ENCODE measurements around the gene CFAP119. TPM values are rescaled to one million over a fixed set of nuclear protein-coding genes. Genes with fewer than 3 reads are reported as not detected.

CFAP119 gene
- total and polyA plus RNA-seq, 9 of the 15 experiments (the other 6 are each of a cell fraction or from before 2014, with no cell fraction given), result 5.5 to 33.7 (median 9.6) TPM

DNA sequence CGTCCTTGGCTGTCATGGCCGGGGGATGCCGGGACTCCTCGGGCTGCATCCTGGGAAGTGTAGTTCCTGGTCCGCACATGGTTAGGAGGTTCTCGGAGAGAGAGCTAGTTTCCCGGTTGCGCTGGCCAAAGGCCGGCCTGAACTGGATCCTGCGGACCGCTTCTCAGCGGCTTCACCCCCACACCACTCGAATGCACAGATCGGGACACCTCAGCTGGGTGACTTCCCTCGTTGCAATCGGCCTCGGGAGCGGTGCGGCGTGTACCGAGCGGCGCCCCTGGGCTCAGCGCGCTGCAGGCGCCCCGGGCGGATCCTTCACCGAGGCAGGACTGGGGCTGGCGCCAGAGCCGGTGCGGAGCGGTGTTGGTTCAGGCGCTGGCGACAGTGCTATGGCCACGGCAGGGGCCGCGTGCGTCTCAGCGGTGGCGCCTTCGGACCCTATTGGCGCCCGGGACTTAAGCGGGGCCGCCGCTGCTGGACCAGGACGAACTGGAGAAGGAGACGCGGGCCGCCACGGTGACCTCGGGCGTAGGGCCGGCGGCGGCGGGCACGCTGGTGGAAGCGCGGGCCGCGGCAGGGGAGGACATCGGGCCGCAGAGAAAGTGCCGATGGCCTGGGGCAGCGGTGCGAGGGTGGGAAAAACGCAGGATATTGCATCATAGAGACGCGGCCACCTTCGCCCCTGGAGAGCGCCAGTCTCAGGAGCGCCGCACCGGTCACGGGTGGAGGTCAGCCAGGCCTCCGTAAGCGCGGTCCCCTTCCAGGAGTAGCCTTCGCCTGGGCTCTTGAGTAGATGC, 13.7 kb upstream of the CFAP119 start (continued):
- no peak for TF ChIP-seq ZNF507 (tag; conservative IDR thresholded peaks at IDR 0.05)
- TF ChIP-seq WHSC1 (IDR thresholded peaks at IDR 0.05; ENCODE audit: low read length), result no peak
- no peak for TF ChIP-seq HDAC8 (tag; IDR thresholded peaks at IDR 0.05)
- TF ChIP-seq, protein P1, sequence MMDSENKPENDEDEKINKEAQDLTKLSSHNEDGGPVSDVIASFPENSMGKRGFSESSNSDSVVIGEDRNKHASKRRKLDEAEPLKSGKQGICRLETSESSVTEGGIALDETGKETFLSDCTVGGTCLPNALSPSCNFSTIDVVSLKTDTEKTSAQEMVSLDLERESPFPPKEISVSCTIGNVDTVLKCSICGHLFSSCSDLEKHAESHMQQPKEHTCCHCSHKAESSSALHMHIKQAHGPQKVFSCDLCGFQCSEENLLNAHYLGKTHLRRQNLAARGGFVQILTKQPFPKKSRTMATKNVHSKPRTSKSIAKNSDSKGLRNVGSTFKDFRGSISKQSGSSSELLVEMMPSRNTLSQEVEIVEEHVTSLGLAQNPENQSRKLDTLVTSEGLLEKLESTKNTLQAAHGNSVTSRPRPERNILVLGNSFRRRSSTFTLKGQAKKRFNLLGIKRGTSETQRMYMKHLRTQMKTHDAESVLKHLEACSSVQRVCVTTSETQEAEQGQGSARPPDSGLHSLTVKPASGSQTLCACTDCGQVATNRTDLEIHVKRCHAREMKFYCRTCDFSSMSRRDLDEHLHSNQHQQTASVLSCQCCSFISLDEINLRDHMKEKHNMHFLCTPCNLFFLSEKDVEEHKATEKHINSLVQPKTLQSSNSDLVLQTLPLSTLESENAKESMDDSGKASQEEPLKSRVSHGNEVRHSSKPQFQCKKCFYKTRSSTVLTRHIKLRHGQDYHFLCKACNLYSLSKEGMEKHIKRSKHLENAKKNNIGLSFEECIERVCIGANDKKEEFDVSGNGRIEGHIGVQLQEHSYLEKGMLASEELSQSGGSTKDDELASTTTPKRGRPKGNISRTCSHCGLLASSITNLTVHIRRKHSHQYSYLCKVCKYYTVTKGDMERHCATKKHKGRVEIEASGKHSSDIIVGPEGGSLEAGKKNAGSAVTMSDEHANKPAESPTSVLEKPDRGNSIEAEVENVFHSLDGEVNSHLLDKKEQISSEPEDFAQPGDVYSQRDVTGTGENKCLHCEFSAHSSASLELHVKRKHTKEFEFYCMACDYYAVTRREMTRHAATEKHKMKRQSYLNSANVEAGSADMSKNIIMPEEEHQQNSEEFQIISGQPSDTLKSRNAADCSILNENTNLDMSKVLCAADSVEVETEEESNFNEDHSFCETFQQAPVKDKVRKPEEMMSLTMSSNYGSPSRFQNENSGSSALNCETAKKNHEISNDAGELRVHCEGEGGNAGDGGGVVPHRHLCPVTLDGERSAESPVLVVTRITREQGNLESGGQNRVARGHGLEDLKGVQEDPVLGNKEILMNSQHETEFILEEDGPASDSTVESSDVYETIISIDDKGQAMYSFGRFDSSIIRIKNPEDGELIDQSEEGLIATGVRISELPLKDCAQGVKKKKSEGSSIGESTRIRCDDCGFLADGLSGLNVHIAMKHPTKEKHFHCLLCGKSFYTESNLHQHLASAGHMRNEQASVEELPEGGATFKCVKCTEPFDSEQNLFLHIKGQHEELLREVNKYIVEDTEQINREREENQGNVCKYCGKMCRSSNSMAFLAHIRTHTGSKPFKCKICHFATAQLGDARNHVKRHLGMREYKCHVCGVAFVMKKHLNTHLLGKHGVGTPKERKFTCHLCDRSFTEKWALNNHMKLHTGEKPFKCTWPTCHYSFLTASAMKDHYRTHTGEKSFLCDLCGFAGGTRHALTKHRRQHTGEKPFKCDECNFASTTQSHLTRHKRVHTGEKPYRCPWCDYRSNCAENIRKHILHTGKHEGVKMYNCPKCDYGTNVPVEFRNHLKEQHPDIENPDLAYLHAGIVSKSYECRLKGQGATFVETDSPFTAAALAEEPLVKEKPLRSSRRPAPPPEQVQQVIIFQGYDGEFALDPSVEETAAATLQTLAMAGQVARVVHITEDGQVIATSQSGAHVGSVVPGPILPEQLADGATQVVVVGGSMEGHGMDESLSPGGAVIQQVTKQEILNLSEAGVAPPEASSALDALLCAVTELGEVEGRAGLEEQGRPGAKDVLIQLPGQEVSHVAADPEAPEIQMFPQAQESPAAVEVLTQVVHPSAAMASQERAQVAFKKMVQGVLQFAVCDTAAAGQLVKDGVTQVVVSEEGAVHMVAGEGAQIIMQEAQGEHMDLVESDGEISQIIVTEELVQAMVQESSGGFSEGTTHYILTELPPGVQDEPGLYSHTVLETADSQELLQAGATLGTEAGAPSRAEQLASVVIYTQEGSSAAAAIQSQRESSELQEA (IDR thresholded peaks at IDR 0.05; ENCODE audit: low read depth), result peak; percentile 67
- no peak for TF ChIP-seq DDX20 (tag; IDR thresholded peaks at IDR 0.05; ENCODE audit: low read depth)
- TF ChIP-seq SP1 (CRISPR knock-in tag; IDR thresholded peaks at IDR 0.05), result peak; percentile 65
- peak; percentile 58; the same call in 1 of the 2 replicates for TF ChIP-seq ZNF263 (CRISPR knock-in tag; IDR thresholded peaks at IDR 0.05; ENCODE audit: borderline replicate concordance)
- no peak for TF ChIP-seq HMG20A (CRISPR knock-in tag; conservative IDR thresholded peaks at IDR 0.05)
- peak; percentile 89 for TF ChIP-seq ETV5 (CRISPR knock-in tag; IDR thresholded peaks at IDR 0.05; ENCODE audit: low read depth)
- TF ChIP-seq SRF (CRISPR knock-in tag; IDR thresholded peaks at IDR 0.05), result peak; percentile 54 to 55; a peak in 1 of 4 replicates
- TF ChIP-seq HMGN3 (IDR thresholded peaks at IDR 0.05; ENCODE audit: borderline replicate concordance, extremely low read depth, insufficient read length, low read depth, low read length), result peak; percentile 62
- TF ChIP-seq, protein P2, sequence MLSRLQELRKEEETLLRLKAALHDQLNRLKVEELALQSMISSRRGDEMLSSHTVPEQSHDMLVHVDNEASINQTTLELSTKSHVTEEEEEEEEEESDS (CRISPR knock-in tag; IDR thresholded peaks at IDR 0.05), result no peak
- TF ChIP-seq CBX2 (IDR thresholded peaks at IDR 0.05; ENCODE audit: insufficient read depth, low read length, poor library complexity, severe bottlenecking), result no peak
- TF ChIP-seq HIVEP1 (CRISPR knock-in tag; IDR thresholded peaks at IDR 0.05), result 0 out of 2 replicates have a peak, but pooled peaks have one; percentile 23
- TF ChIP-seq ZBED1 (IDR thresholded peaks at IDR 0.05), result no peak; the same call in 1 of the 2 replicates
- no peak for TF ChIP-seq MEF2A (IDR thresholded peaks at IDR 0.05; ENCODE audit: control insufficient read depth, low read depth, low read length)
- TF ChIP-seq PTBP1 (IDR thresholded peaks at IDR 0.05; ENCODE audit: low read depth, low read length), result no peak
- TF ChIP-seq, protein P3, sequence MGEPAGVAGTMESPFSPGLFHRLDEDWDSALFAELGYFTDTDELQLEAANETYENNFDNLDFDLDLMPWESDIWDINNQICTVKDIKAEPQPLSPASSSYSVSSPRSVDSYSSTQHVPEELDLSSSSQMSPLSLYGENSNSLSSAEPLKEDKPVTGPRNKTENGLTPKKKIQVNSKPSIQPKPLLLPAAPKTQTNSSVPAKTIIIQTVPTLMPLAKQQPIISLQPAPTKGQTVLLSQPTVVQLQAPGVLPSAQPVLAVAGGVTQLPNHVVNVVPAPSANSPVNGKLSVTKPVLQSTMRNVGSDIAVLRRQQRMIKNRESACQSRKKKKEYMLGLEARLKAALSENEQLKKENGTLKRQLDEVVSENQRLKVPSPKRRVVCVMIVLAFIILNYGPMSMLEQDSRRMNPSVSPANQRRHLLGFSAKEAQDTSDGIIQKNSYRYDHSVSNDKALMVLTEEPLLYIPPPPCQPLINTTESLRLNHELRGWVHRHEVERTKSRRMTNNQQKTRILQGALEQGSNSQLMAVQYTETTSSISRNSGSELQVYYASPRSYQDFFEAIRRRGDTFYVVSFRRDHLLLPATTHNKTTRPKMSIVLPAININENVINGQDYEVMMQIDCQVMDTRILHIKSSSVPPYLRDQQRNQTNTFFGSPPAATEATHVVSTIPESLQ (CRISPR knock-in tag; IDR thresholded peaks at IDR 0.05), result peak; percentile 91; the same call in 1 of the 2 replicates

All from K562 (cell line).